Neural cell (in vitro differentiated cells): Measurements from ENCODE around the gene DCHS2.

Source experiments
- EP300 ChIP-seq: fragments of 450-650 bp; conservative IDR thresholded peaks from 2 replicates; pipeline ENCODE4 v1.6.1; 2014; ENCODE audit warnings: antibody characterized with exemption, mild to moderate bottlenecking, moderate library complexity; ENCODE audit not compliant: poor library complexity, severe bottlenecking
- EZH2 ChIP-seq: fragments of 200-600, 300-800 bp; shearing (Covaris generic), sonication (generic); IDR thresholded peaks from 2 replicates; pipeline ENCODE4 v1.6.1; 2014; ENCODE audit warnings: antibody characterized with exemption, low read length, borderline replicate concordance, mild to moderate bottlenecking; ENCODE audit not compliant: insufficient read depth, poor library complexity, severe bottlenecking
- POLR2AphosphoS5 ChIP-seq: IDR thresholded peaks from 2 replicates; pipeline ENCODE4 v1.6.1; 2012
- TF ChIP-seq, protein P1 (sequence below): IDR thresholded peaks from 2 replicates; pipeline ENCODE4 v1.6.1; 2012; ENCODE audit warnings: borderline replicate concordance
- TF ChIP-seq, protein P2 (sequence below): fragments of 450-650 bp; IDR thresholded peaks from 2 replicates; pipeline ENCODE4 v1.5.1; 2014; ENCODE audit warnings: antibody characterized with exemption, mild to moderate bottlenecking, moderate library complexity; ENCODE audit not compliant: poor library complexity, severe bottlenecking

DNA sequence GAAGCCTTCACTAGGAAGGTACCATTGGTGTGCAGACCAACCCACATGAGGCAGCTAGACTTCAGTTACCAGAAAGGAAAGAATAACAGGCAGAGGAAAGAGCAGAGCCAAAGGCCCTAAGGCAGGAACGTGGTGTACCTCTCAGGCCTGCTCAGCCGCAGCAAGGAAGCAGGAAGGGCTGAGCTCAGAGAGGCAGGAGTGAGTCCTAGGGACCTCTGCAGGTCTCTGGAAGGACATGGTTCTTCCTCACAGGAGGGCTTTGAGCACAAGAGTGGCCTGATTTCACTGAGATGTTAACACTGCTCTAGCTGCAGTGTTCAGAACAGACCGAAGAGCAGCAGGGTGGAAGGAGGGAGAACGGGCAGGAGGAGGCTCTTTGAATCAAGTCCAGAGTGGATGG lies 124.6 kb downstream of the DCHS2 start:
- TF ChIP-seq POLR2AphosphoS5 (no peak), EZH2 (no peak), EP300 (no peak)
- TF ChIP-seq, protein P1, sequence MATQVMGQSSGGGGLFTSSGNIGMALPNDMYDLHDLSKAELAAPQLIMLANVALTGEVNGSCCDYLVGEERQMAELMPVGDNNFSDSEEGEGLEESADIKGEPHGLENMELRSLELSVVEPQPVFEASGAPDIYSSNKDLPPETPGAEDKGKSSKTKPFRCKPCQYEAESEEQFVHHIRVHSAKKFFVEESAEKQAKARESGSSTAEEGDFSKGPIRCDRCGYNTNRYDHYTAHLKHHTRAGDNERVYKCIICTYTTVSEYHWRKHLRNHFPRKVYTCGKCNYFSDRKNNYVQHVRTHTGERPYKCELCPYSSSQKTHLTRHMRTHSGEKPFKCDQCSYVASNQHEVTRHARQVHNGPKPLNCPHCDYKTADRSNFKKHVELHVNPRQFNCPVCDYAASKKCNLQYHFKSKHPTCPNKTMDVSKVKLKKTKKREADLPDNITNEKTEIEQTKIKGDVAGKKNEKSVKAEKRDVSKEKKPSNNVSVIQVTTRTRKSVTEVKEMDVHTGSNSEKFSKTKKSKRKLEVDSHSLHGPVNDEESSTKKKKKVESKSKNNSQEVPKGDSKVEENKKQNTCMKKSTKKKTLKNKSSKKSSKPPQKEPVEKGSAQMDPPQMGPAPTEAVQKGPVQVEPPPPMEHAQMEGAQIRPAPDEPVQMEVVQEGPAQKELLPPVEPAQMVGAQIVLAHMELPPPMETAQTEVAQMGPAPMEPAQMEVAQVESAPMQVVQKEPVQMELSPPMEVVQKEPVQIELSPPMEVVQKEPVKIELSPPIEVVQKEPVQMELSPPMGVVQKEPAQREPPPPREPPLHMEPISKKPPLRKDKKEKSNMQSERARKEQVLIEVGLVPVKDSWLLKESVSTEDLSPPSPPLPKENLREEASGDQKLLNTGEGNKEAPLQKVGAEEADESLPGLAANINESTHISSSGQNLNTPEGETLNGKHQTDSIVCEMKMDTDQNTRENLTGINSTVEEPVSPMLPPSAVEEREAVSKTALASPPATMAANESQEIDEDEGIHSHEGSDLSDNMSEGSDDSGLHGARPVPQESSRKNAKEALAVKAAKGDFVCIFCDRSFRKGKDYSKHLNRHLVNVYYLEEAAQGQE: no peak
- TF ChIP-seq, protein P2, sequence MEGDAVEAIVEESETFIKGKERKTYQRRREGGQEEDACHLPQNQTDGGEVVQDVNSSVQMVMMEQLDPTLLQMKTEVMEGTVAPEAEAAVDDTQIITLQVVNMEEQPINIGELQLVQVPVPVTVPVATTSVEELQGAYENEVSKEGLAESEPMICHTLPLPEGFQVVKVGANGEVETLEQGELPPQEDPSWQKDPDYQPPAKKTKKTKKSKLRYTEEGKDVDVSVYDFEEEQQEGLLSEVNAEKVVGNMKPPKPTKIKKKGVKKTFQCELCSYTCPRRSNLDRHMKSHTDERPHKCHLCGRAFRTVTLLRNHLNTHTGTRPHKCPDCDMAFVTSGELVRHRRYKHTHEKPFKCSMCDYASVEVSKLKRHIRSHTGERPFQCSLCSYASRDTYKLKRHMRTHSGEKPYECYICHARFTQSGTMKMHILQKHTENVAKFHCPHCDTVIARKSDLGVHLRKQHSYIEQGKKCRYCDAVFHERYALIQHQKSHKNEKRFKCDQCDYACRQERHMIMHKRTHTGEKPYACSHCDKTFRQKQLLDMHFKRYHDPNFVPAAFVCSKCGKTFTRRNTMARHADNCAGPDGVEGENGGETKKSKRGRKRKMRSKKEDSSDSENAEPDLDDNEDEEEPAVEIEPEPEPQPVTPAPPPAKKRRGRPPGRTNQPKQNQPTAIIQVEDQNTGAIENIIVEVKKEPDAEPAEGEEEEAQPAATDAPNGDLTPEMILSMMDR: no peak
